GM18505 (cell line): Measurements from ENCODE around the gene TUSC2.
"Not testable (repeated sequence)": the region's sequence is repeated elsewhere in the genome, so short reads cannot be mapped to it uniquely, and the experiment has no call there.

Experiments used
- ATAC-seq: cut with Tn5 transposase; IDR thresholded peaks from one replicate; pipeline ENCODE4 v1.9.1; 2021; ENCODE audit not compliant: unreplicated experiment
- POLR2A ChIP-seq: IDR thresholded peaks from 4 replicates; pipeline ENCODE4 v1.6.1; 2011; ENCODE audit warnings: borderline replicate concordance; ENCODE audit not compliant: insufficient read depth, insufficient read length; ENCODE audit errors: extremely low read depth

The TUSC2 gene

DNA sequence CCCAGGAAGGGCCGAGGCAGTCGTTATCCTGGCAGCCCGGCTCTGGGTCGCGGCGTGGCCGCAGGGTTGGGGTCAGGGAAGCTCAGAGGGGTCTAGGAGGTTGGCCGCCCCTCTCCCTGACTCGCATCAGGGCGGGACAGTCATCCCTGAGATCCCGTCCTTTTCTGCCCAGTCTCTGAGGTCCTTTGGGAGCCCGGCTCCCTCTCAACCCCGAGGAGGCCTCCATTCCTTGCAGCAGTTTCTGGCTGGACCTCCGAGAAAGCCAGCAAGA, 6.0 kb downstream of the TUSC2 start:
- no peak for TF ChIP-seq POLR2A
- ATAC-seq = no peak

DNA sequence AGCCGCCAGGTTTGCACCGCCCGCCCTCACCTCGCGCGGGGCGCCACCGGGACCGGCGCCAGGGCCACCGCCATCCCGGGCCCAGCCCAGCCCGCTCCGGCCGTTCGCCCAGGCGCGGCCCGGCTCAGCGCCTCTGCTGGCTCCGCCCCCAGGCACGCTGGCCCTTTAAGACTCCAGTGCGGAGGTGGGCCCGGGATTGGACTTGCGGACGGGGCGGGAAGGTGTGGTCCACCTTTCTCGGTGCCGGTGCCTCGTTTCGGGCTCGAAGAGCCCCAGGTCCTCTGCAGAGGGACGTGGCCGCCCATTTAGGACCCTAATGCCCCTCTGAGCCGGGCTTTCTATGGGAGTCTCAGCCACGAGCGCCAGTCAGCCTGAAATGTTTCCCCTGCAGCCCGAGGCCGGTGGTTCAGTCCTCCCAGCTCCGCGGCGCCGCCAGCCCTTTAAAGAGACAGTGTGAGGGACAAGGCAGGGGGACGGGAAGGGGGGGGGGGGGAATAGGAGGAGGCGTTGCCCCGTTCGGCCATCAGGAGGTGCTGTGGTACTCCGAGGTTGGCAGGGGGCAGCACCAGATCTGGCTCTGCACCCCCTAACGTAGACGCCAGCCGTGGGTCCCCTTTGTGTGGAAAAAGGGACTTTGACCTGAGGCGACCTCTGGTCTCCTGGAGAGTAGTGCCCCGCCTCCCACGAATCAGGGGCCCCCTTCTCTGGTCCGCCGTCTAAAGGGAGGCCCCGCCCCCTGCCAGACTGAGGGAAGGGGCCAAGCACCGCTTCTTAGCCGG, 6.5 kb downstream of the TUSC2 start:
- peak; percentile 63 for ATAC-seq
- TF ChIP-seq POLR2A = peak; percentile 73

DNA sequence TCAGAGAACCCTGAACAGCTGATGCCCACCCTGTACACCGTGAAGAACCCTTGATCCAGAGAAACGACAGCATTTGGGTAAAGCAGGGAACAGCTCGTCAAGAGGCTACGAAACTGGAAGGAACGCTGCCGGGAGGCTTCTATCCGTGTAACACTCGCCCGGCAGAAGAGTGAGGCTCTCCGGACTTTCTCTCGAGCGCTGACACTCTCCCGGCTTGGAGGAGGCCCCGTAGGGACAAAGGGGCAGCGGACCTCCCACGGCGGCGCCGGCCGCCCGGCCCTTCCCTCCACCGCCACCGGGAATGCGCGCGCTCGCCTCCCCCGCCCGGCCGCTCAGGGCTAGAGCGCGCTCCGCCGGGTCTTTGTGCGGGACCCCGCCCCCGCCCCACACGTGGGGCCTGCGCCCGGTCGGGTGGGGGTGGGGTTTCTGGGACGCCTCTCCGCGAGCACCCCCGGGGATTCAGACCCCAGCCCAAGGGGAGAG, 7.1 kb downstream of the TUSC2 start:
- TF ChIP-seq POLR2A = no peak
- ATAC-seq = peak; percentile 41

DNA sequence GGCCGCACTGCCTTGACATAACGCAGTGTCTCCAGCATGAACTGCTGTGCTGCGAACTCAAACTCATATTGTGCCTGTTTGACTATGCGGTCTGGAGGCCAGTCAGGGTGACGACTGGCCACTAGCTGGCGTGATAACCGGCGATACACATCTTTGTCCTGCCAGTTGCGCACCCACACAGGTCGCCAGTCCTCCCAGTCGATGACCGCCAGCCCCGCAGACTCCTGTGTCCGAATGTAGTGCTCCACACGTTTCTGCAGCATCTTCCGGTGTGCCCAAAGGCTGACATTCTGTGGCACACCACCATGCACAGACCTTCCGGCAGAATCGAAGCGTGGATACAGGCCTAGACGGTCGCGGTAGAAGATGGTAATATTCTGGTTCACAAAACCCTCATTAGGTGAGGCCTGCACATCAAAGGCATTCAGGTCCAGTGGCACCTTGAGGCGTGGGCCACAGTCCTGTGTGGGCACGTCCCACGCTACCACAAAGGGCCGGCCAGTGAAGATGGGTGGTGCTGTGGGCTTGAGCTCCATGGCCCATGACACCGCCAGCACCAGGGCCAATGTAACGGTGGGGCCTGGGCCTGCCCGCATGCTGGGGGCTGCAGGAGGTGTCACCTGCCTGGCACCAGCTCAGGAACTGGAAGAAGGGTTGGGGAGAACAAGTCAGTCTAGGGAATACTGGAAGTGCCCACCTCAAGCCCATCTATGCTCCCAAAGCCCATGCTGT, 8.0 kb downstream of the TUSC2 start:
- TF ChIP-seq POLR2A = no peak
- no peak for ATAC-seq

DNA sequence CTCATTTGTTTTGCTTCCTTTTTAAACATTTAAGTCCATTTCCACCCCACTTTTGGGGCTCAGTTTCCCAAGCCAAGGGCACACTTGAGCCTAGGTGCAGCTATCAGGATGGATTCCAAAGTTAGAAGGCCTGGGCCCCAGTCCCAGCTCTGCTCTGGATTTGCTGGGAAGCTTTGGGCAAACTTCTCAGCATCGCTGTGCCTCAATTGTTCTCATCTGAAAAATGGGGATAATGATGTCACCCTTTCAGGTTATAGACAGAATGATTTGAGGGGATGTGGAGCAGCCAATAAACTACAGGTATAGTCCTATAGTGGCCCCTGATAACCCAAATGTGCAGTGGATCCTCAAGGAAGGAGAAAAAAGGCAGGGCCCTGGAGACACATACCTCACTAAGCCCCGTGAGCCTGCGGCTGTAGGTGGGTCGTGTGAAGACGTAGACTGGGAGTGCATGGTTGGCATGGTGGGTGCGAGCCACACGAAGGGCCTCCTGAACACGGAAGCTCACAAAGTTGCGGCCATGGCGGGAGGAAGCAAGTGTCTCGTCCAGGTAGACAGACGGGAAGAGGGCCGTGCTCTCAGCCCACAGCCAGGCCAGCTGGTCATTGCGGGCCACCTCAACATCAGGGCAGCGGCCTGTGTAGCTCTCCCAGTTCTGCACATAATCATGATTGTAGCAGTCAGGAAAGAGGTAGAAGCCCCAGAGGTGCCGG, 8.7 kb downstream of the TUSC2 start:
- no peak for TF ChIP-seq POLR2A
- ATAC-seq = no peak

DNA sequence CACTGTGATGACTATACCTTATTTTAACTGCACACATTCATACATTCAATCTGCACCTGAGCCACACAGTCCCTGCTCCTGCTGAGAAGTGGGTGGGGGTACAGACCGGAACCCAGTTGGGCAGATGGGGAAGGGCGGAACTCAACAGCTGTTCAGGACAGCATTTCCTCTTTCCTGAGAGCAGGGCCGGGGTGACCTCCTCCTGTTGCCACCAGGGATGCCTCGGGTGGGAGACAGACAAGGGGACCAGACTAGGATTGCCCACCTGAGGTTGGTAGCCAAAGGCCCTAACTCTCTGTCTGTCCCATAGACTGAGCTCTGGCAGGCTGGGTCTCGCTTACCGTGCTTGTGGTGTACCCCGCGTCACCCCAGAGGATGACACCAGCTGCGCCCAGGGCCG, 9.4 kb downstream of the TUSC2 start:
- ATAC-seq = no peak
- TF ChIP-seq POLR2A = no peak

DNA sequence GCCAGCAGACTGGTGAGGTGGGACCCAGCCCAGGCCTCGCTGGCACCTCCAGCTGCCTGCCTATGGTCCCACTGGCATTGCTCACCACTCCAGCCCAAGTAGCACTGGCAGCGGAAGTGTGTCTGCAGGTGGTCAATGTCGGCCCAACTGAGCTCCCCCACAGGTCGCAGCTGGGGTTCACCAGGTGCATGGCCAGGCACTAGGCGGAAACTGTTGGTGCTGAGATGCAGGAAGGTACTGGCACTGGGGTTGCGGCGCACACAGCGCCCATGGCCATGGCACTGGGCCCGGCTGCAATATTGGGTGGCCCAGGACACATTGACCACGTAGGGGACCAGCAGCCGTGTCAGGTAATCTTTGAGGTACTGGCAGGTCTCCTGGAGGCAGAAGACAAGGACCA, 9.9 kb downstream of the TUSC2 start:
- no peak for TF ChIP-seq POLR2A
- no peak for ATAC-seq

DNA sequence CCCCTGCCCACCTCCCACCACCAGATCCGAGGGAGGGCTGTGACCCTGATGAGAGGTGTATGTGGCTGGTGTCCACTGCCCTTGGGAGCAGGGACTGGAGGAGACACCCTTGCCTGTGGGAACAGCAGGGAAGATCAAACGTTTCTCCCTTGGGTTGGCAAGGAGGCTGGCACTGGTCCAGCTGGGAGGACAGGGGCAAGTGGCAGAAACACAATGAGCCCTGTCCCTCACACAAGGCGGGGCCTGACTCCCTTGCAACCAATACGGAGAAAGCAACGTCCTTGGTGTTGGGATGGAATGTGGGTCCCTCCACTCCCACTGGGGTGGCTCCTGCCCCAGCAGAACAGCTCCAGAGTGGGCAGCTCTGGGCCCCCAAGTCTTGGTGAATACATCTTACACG, 10.7 kb downstream of the TUSC2 start:
- no peak for ATAC-seq
- no peak for TF ChIP-seq POLR2A

DNA sequence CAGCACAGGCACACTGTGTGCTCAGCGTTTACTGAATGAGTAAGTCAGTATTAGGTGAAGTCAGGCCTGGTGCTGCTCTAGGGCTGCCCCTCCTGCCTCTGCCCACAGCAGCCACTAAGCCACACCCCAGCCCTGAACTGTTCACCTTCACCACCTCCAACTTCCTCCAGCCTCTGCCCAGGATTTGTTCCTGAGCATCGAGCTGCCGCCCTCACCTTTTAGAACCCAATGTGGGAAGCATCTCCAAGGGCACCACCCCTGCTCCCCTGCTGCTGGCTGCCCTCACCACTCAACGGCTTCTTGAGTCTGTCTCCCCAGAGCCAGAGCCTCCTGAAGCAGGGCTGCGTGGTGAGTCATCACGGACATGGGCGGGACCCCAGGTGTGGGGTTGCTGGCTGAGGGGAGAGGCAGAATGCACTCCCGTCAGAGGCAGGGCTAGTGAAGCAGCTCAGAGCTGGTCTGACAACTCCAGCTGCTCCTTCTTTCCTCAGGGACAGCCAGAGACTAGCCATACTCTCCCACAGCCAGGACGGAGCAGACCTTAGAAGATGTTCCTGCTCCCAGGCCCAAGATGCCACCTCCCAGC, 11.3 kb downstream of the TUSC2 start:
- no peak for ATAC-seq
- no peak for TF ChIP-seq POLR2A

DNA sequence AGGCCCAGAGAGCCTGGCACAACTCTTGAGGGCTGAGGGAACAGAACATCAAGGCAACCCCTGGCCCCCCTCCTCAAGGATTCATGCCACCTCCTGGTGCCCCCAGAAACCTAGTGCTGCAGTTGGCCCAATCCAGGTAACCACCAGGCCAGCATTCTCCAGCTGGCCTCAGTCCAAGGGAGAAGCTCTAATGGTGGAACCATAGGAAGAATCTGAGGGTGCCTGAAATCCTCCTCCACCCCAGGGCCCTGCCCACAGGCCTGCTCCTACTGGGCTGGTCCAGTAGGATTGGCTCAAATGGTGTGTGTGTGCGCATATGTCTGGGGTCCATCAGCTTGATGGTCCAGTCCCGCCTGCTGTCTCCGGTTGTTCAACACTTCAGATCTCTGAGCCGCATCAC, 13.2 kb downstream of the TUSC2 start:
- ATAC-seq = no peak
- TF ChIP-seq POLR2A = no peak

DNA sequence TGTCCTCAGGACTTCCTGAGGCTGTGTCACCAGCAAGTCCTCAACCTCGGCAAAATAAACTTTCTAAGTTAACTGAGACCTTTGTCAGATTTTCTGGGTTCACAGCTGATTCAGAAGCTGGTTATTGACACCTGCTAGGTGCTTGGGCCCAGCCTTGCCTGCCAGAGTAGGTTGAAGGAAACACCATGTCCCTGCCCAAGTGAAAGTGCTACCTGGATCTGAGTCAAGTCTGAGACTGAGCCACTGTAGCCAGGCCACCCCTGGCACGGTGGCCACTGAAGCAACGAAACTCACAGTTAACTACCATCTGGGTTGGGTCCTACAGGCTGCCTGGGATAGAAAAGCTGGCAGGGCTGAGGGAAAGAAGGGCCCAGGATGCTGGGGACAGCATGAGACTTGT, 13.7 kb downstream of the TUSC2 start:
- ATAC-seq = no peak
- no peak for TF ChIP-seq POLR2A

DNA sequence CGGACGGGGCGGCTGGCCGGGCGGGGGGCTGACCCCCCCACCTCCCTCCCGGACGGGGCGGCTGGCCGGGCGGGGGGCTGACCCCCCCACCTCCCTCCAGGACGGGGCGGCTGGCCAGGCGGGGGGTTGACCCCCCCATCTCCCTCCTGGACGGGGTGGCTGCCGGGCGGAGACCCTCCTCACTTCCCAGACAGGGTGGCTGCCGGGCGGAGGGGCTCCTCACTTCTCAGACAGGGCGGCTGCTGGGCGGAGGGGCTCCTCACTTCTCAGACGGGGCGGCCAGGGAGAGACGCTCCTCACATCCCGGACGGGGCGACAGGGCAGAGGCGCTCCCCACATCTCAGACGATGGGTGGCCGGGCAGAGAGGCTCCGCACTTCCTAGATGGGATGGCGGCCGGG, 16.0 kb downstream of the TUSC2 start:
- ATAC-seq = not testable (repeated sequence)

DNA sequence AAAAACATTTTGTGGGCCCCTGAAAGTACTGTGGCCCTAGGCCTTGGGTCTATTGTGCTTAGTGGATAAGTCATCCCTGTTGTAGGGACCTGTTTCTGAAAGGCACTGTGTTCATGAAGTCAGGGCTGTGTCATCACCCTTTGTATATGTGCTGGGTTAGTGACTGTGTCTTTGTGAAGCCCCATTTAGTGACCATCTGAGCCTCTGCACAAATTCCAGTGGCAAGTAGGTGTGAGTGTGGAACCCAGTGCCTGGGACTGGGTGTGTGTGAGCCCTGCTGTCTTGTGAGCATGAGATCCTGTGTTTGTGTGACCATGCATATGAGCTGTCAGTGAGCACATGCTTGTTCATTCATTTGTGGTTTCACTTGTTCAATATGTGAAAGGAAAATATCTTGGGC, 23.4 kb downstream of the TUSC2 start:
- no peak for TF ChIP-seq POLR2A
- no peak for ATAC-seq
